ENCODE results near the gene CCDC9. TPM values are rescaled to one million over a fixed set of nuclear protein-coding genes. Genes with fewer than 3 reads are reported as not detected.
"Not testable (repeated sequence)": the region's sequence is repeated elsewhere in the genome, so short reads cannot be mapped to it uniquely, and the experiment has no call there.

The CCDC9 gene
- total RNA-seq, 4 donors from 2014 or later = 20.9 to 27.5 (median 22.4) TPM

GRCh38 chr19:47283405-47284059, 27.2 kb downstream of the CCDC9 start:
- Histone ChIP-seq H3K27me3 (no peaks in the 10 kb centered on the region), H3K36me3 (no peaks in the 10 kb centered on the region), H3K4me3 (no peak overlapping the region), H3K4me1 (no peaks in the 10 kb centered on the region), H3K27ac (no peak overlapping the region), H3K9me3 (no peaks in the 10 kb centered on the region)
- TF ChIP-seq POLR2A (IDR thresholded peaks at IDR 0.05) = no peak
- no peak for TF ChIP-seq POLR2AphosphoS5 (IDR thresholded peaks at IDR 0.05)
- TF ChIP-seq EP300 (IDR thresholded peaks at IDR 0.05; ENCODE audit: low read depth) = no peak
- no peak for TF ChIP-seq CTCF (IDR thresholded peaks at IDR 0.05)
- DNase-seq = no peak
- intact Hi-C loops (cut with DNase I; ENCODE audit: low total_unique reads) (no loop called here), in situ Hi-C loops (cut with MboI; ENCODE audit: low pct_ligation_motif_present in 1 of 4, low pct_unique_long_range_greater_than_20kb in 1 of 4, low sequenced_read_pairs in 3 of 4) (loop anchor here in 3 of 4 donors (25.0 kb wide), 3 partner anchors 104 to 429 kb away; partner anchors contain the start of genes EHD2 (in 2 of the 3) and MEIS3 (in 1 of the 3))
- 77% methylated on average over 10 of the region's 10 CpGs; no CpG with 5 or more reads in 1 of the 2 donors for WGBS, 2 donors (ENCODE audit: low coverage in 1 of 2)

- Histone ChIP-seq H3K4me3 (no peak overlapping the region), H3K27me3 (no peaks in the 10 kb centered on the region), H3K27ac (no peak overlapping the region), H3K4me1 (peaks cover 2 to 8% (median 5%) of the 10 kb centered on the region in 4 donors), H3K36me3 (no peaks in the 10 kb centered on the region), H3K9me3 (no peaks in the 10 kb centered on the region)
- 0 to 33% methylated on average over 3 to 9 of the region's 9 CpGs for WGBS, 2 donors (ENCODE audit: low coverage in 1 of 2)
- TF ChIP-seq CTCF (IDR thresholded peaks at IDR 0.05) (peak; percentile 85 to 97 (median 92)), POLR2A (IDR thresholded peaks at IDR 0.05) (no peak), POLR2AphosphoS5 (IDR thresholded peaks at IDR 0.05) (no peak), EP300 (IDR thresholded peaks at IDR 0.05; ENCODE audit: low read depth) (no peak)
- intact Hi-C loops (cut with DNase I; ENCODE audit: low total_unique reads) = no loop called here
- no peak for DNase-seq
- in situ Hi-C loops (cut with MboI; ENCODE audit: low pct_ligation_motif_present in 1 of 4, low pct_unique_long_range_greater_than_20kb in 1 of 4, low sequenced_read_pairs in 3 of 4) = loop anchor here in 3 of 4 donors (25.0 kb wide), 3 partner anchors 103 to 428 kb away; partner anchors contain the start of genes EHD2 (in 2 of the 3) and MEIS3 (in 1 of the 3)
Measured at GRCh38 chr19:47284324-47284899, 28.1 kb downstream of the CCDC9 start.

GRCh38 chr19:47296036-47296435, 39.7 kb downstream of the CCDC9 start:
- Histone ChIP-seq H3K4me3 (no peak overlapping the region), H3K27ac (no peak overlapping the region), H3K9me3 (no peaks in the 10 kb centered on the region), H3K36me3 (no peaks in the 10 kb centered on the region), H3K27me3 (no peaks in the 10 kb centered on the region), H3K4me1 (peaks cover 0 to 5% (median 0%) of the 10 kb centered on the region in 4 donors)
- DNase-seq = peak; percentile 77
- intact Hi-C loops (cut with DNase I; ENCODE audit: low total_unique reads) (no loop called here), in situ Hi-C loops (cut with MboI; ENCODE audit: low pct_ligation_motif_present in 1 of 4, low pct_unique_long_range_greater_than_20kb in 1 of 4, low sequenced_read_pairs in 3 of 4) (loop anchor here (10.0 to 25.0 kb wide), 5 partner anchors 89 to 416 kb away; partner anchors contain the start of genes EHD2 (in 2 of the 4) and MEIS3 (in 1 of the 4))
- WGBS, 2 donors (ENCODE audit: low coverage in 1 of 2) = 27% methylated on average over 12 of the region's 12 CpGs; no CpG with 5 or more reads in 1 of the 2 donors
- TF ChIP-seq POLR2AphosphoS5 (IDR thresholded peaks at IDR 0.05) (no peak), CTCF (IDR thresholded peaks at IDR 0.05) (peak; percentile 67 to 82 (median 78))

GRCh38 chr19:47300867-47301266, 44.5 kb downstream of the CCDC9 start:
- intact Hi-C loops (cut with DNase I; ENCODE audit: low total_unique reads); H3K9me3 ChIP-seq; H3K4me1 ChIP-seq; H3K36me3 ChIP-seq; H3K27me3 ChIP-seq; H3K4me3 ChIP-seq; DNase-seq; H3K27ac ChIP-seq: not testable (repeated sequence)
- 90 to 98% methylated on average over 5 to 14 of the region's 14 CpGs for WGBS, 2 donors (ENCODE audit: low coverage in 1 of 2)
- in situ Hi-C loops (cut with MboI; ENCODE audit: low pct_ligation_motif_present in 1 of 4, low pct_unique_long_range_greater_than_20kb in 1 of 4, low sequenced_read_pairs in 3 of 4) = loop anchor here in 1 of 4 donors (25.0 kb wide), 1 partner anchor 411 kb away; the partner anchor contains the start of gene EHD2

Measured in transverse colon (tissue), 4 donors.